GM18499 (cell line): ENCODE measurements around the gene ARL17A.
"Not testable (repeated sequence)": the region's sequence is repeated elsewhere in the genome, so short reads cannot be mapped to it uniquely, and the experiment has no call there.

Source experiments
- ATAC-seq: cut with Tn5 transposase; IDR thresholded peaks from one replicate; pipeline ENCODE4 v1.9.1; 2021; ENCODE audit warnings: moderate number of reproducible peaks; ENCODE audit not compliant: insufficient read depth, unreplicated experiment

Gene ARL17A

DNA sequence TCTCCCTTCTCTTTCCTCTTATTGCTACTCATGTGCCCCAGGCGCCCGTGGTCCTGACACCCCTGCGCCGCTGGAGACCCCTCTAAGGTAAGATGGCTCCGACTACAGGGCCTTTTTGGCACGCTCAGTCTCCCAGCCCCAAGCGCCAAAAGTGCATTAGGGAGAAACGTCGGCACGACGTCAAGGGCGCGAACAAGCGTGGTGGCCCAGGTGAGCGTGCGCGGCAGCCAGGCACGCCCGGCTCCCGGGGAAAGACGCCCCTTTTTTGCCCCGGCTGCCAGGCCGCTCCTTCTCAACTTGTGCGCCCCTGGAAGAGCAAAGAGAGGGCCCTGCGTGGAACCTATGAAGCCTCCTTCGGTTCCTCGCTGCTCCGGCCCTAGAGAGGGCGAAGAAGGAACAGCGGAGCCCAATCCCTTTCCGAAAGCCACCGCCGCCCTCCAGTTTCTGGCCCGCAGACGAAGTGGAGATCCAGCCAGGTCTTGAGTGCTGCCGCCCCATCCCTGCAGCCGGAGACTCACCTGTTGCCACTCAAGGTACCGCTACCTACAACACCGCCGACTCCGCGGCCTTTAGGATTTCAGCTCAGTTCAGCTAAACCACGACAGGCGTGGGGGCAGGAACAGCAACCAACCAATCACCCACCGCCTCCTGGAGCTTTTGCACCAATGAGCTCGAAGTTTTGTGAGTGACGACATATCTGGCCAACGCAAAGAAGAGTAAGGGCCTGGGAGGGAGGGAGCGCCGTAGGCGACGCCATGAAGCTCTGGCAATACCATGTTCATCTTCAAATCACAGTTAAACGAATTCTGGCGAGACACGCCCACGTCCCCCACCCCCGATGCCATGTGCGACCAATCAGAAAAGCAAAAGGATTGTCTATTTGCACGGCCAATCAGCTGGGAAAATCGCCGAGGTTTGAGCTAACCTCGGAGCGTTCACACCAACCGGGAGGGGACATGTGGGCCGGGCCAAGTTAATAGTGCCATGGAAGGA lies at the start of gene ARL17A:
ARL17A (minus strand) TSS at position 609 of the 993 bp plus-strand sequence. CDS start 3,369 bp downstream, outside the sequence.
- peak; percentile 67 for ATAC-seq

DNA sequence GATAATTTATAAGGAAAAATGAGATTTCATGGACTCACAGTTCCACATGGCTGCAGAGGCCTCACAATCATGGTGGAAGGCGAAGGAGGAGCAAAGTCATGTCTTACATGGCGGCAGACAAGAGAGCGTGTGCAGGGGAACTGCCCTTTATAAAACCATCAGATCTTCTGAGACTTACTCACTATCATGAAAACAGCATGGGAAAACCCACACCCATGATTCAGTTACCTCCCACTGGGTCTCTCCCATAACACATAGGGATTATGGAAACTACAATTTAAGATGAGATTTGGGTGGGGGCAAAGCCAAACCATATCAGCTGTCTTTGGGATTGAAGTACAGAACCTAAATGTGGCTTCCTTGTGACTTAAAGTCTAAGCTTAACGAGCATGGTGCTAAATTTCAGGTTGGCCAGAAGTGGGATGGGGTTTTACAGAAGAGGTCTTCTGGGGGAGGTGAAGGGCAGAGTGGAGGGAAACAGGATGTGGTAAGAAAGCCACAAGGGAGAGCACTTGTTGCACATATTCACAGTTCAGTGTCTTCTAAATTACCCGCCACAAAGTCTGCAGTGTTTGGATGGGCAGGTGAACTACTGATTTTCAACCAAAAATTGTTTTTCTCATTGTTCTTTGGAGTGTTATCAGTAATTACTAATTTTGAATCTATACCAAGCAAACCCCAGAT lies 49.4 kb upstream of the ARL17A start:
- not testable (repeated sequence) for ATAC-seq

DNA sequence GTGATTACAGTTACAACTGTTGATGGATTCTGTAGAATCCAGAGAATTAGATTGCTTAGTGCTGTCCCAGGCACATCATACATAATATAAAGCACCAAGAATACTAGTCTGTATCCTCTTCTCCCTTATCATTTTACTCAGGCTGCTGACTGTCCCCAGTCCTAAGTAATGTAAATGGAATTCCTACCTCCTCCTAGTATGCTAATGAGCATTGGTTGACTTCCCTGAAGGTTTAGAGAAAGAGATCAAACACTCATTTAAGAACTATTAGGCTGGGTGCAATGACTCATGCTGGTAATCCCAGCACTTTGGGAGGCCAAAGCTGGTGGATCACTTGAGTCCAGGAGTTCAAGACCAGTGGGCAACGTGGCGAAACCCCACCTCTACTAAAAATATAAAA lies 48.0 kb upstream of the ARL17A start:
- ATAC-seq, result not testable (repeated sequence)

DNA sequence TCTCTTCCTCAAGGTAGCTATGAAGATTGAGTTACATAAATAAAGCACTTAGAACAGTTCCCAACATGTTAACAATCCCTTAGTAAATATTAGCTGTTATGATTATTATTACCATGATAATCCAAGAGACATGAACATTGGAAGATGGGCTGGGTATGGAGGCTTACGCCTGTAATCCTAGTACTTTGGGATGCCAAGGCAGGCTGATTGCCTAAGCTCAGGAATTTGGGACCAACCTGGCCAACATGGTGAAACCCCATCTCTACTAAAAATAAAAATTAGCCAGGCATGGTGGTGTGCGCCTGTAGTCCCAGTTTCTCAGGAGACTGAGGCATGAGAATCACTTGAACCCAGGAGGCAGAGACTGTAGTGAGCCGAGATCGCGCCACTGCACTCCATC lies 45.2 kb upstream of the ARL17A start:
- ATAC-seq, result not testable (repeated sequence)

DNA sequence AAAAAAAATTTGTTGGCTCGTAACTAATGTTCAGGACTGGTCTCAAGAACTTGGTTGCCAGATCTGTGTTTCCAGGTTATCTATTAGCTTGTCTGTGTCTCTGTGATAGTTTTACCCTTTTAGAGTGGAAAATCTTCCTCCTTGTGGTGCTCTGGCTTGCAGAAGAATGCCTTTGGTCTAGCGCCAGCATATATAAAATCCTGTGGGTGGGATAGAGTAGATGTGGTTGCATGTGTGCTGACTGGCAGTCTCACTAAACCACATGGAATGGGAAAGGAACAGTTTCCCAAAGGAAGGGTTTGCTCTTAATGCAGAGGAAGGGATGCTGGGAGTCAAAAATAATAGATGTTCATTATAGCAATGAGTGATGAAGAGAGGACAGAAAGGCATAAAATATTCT lies 44.3 kb upstream of the ARL17A start:
- ATAC-seq, result not testable (repeated sequence)

DNA sequence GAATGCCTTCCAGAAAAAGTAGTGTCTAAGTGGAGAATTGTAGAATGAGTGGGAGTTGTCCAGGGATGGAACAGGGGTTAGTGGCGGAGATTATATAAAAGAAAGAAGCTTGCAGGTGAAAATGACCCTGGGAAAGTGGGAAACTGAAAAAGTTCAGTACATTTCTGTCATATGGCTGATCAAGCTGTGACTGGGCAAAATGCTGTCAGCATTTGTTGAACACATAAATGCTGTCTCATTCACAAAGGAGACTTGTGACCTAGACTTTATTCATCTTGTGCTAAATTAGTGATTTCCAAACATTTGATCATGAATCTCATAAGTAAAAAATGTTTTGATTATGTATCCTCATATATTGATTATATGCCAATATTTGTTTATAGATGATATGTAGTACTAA lies 39.5 kb upstream of the ARL17A start:
- not testable (repeated sequence) for ATAC-seq

DNA sequence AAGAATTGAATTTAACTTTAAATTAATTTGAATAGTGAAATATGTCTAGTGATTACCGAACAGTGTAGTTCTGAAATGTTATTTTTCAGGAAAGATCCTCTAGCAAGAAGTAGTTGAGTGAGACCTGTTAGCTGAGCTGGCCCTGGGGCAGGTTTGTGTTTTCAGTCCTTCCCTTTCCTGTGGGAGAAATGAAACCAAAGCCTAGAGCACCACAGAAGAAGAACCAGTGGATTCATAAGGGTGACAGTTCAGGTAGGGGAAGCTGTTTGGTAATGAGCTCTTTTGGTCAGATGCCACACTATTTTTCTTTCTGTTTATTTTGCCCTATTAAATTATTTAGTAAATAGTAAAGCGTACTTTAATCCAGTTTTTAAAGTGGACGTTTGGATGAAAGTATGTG lies 37.6 kb upstream of the ARL17A start:
- ATAC-seq, result not testable (repeated sequence)

DNA sequence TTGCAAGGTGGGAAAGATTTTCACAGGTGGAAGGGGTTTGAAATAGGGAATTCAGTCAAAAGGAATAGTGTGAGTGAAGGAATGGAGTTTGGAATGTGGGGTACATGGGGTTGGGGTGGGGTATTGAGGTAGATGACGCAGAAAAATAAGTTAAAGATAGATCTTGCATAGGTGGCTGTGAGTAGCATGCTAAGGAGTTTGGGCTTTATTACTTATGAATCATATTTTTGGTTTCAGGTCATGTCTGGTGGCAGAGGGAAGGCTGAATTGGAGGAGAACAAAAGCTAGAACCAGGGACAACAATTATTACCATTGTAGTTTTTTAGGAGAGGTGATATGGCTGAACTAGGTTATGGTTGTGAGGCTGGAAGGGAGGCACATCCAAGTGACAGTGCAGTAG lies 34.4 kb upstream of the ARL17A start:
- ATAC-seq, result not testable (repeated sequence)

DNA sequence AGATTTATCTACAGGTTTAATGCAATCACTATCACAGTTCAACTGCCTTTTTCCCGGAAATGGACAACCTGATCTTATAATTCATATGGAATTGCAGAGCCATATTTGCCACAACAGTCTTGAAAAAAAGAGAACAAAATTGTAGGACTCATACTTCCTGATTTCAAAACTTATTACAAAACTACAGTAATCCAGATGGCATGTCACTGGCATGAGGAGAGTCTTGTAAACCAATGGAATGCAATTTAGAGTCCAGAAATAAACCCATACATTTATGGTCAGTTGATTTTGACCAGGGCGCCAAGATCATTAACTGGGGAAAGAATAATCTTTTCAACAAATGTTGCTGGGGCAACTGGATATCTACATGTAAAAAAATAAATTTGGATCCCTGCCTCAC lies 31.8 kb upstream of the ARL17A start:
- ATAC-seq, result not testable (repeated sequence)

DNA sequence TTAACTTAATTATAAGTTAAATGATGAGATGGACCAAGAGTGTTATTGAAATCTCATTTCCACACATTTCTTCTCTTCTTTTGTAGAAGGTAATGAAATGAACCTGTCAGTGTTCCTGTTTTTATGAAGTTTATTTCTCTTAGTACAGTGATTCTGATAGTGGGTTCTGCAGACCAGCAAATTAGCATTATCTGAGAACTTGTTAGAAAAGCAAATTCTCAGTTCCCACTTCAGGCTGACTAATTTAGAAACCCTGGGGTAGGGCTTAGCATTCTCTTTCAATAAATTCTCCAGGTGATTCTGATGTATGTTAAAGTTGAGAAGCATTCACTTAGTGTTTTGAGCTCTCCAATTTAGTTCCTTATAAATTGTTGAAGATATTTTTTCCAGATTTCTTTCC lies 23.6 kb upstream of the ARL17A start:
- peak; percentile 73 for ATAC-seq

DNA sequence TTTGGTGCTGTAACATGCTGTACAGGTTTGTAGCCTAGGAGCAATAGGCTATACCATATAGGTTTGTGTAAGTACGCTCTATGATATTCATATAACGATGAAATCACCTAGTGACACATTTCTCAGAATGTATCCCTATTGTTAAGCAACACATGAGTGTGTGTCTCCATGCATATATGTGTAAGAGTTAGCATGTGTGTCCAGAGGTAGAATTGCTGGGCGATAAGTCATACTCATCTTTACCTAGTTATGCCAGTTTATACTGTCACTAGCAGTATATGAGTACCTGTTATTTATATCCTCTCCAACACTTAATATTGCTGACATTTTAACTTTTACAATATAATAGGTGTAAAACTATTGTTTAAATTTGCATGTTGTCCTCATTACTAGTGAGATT lies 21.3 kb upstream of the ARL17A start:
- not testable (repeated sequence) for ATAC-seq

DNA sequence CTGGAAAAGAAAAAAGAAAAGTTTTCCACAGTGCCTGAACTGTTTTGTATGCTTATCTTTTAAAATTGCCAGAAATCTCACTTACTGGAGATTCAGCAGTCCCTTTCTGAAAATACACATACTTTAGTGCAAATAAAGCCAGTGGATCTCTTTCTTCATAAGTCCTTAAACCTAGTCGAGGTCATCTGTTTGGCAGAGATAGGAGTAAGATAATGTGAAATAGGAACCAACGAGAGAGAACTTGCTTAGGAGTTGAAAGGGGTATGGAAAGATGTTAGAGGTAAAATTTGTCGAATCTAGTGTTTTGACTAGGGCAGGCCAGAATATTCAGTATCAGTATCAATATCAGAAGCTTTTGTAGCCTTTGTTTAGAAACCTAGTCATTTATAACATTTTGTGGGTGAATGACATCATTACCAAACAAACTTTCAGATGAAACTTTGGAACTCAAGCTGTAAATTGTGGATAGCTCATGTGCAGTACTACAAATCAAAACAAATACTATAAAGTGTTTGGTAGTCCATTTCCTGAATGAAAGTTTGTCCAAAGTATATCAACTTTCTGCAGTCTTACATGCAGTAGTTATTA lies 18.9 kb upstream of the ARL17A start:
- not testable (repeated sequence) for ATAC-seq

DNA sequence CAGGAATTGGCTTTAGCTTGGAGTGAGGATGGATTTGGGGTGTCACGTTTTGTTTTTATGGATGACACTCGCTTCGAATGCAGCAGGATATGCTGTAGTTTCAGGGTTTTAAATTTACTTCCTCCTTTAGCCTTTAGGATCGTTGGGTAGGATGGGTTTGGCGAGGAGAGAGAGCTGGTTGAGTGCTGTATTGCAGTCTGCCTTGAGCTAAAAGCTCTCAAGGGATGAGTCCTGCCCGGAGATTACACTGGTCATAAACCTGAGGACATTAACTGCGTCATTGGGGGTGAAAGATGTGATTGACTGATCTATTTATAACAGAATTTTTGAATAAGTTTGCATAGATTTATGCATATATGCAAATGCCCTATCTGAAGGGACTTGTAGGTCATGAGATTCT lies 11.8 kb upstream of the ARL17A start:
- not testable (repeated sequence) for ATAC-seq

DNA sequence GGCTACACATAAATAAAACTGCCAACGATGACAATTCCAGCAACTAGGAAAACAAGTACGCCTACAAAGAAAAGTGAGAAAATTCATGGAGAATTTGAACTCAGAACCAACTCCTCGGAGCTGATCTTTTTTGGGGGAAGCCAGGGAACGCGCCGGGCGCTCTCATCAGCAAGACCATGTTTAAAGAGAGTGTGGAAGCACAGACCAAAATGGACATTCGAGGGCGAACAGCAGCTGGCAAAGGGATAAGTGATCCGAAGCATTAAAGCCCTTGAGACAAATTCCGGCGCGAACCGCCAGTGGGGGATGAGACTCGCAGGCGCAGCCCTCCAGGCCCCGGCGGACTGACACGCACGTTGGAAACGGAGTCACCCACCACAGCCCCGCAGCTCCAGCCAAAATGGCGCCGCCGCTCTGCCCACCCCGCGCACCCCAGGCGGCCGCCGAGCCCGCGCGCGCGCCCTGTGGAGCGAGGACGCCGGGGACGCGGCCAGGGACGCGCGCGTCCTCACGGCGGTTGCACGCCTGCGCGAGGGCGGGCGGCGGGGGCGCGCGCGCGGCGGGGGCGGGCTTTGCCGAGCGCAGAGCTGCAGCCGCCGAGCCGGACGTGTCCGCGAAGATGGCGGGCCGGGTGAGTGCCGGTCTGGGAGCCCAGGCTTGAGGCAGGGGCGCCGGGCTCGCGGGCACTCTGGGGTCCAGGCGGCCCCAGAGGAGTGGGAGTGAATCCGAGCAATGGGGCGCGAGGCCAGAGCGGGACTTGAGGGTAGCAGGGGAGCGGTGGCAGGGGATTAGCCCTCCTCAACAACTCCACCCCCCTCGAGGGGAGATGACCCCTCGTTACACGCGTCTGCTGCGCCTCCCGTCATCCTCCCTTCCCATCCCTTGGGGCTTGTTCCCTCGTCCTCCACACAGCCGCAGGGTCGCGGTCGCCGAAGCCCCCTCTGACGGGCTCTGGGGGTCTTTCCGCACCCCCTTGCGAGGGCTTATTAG lies 11.0 kb upstream of the ARL17A start, which contains the start of gene NSF:
NSF (plus strand) TSS at position 513 of the 990 bp plus-strand sequence; CDS start at position 620, 107 bp downstream.
- not testable (repeated sequence) for ATAC-seq

DNA sequence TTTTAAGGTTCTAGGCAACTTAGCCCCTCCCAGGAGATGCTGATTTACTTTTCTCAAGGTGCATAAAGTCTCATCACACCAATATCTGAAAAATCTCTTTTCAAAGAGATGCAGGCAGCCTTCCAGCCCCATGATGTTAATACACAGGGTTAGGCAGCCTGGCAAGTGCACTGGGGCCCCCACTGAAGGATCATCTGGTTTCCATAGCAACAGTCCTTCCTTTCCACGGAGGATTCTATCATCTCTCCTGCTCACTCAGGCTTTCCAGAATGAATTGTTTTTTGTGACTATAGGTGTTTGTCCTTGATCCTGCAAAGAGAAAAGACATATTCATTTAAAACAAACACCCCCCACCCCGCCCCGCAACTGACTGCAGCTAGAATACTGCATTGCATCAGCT lies 6.0 kb upstream of the ARL17A start:
- ATAC-seq, result not testable (repeated sequence)

DNA sequence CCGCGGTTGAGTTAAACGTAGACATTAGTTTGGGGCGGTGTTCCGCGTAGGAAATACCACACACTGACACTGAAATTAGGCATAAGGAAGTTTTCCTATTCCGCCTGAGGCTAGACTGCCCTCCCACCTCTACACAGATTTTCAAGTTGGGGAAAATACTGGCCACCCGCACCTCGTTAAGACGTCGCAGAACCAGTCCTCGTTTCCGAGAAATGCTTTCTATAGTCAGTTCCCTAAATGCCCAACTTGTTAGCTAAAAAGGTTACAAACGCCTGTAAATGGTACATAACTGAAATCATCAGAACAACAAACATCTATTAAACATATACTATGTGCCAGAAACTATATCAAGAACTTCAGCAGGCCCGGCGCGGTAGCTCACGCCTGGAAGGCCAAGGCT lies 591 bp upstream of the ARL17A start:
- ATAC-seq, result not testable (repeated sequence)

DNA sequence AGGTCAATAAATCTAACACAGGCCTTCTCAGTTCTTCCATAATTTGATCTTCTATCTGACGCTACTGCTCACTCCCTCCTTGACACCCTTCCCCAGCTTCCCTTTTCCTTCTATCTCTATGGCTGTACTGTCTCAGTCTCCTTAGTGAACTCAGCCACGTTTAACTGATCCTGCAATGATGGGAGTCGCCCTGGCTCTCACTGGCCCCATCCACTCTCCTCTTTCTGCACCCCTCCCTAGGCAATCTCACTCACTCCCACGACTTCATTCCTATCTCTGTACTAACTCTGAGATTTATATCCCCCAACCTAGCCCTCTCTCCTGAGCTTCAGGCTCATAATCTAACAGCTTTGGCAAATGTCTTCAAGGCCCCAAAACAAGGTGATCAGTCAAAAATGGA lies 7.7 kb downstream of the ARL17A start:
- ATAC-seq, result not testable (repeated sequence)

DNA sequence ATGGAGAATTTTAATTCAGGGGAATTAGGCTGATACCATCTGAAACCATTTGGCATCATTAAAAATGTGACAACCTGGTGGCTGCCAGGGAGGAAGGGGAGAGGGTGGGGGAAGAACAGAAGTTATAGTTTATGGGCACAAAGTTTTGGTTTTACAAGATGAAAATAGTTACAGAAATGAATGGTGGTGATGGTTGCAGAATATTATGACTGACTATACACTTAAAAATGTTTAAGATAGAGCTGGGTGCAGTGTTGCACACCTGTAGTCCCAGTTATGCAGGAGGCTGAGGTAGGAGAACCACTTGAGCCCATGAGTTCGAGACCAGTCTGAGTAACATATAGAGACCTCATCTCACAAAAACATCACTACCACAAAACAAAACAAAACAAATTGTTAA lies 12.5 kb downstream of the ARL17A start:
- ATAC-seq, result not testable (repeated sequence)

DNA sequence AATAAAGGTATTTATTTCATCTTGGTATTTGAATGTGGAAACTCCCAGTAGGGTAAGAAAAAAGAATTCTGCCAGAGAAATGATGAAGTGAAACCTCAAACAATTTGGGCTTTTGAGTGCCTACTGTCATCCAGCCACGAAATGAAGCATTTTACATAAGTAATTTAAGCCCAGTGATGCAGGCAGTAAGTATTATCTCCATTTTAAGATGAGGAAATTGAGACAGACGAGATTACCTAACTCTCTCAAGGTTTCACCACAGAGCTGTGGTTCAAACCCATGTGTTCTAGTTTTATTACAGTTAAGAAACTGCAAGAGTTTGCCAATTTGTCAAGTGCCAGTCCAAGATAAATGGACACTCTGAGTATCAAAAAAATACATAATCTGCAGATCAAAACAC lies 13.2 kb downstream of the ARL17A start:
- not testable (repeated sequence) for ATAC-seq
